Measurements from ENCODE around the gene RECK.

Gene RECK

GRCh38 chr9:36143245-36143641 lies 106.5 kb downstream of the RECK start:
- Histone ChIP-seq H3K27me3 (ENCODE audit: control insufficient read depth, insufficient read depth, low read length, poor library complexity, severe bottlenecking) (peaks cover 4% of the 10 kb centered on the region), H3K4me3 (ENCODE audit: insufficient read depth, low read depth, low read length) (no peak overlapping the region), H3K4me1 (ENCODE audit: control insufficient read depth, insufficient read depth, low read length) (peaks cover 3% of the 10 kb centered on the region), H3K9me3 (ENCODE audit: control insufficient read depth, low read length) (no peaks in the 10 kb centered on the region), H3K36me3 (ENCODE audit: control insufficient read depth, insufficient read depth, low read length) (peaks cover 8% of the 10 kb centered on the region), H3K27ac (ENCODE audit: insufficient read depth, low read depth, low read length, poor library complexity, severe bottlenecking) (no peak overlapping the region)
- WGBS, 2 experiments = 91 to 94% methylated on average over 13 of the region's 13 CpGs

GRCh38 chr9:36144309-36145232 lies 107.9 kb downstream of the RECK start:
- Histone ChIP-seq H3K36me3 (ENCODE audit: control insufficient read depth, insufficient read depth, low read length) (peaks cover 8% of the 10 kb centered on the region), H3K9me3 (ENCODE audit: control insufficient read depth, low read length) (no peaks in the 10 kb centered on the region), H3K27me3 (ENCODE audit: control insufficient read depth, insufficient read depth, low read length, poor library complexity, severe bottlenecking) (no peaks in the 10 kb centered on the region), H3K27ac (ENCODE audit: insufficient read depth, low read depth, low read length, poor library complexity, severe bottlenecking) (no peak overlapping the region), H3K4me1 (ENCODE audit: control insufficient read depth, insufficient read depth, low read length) (peaks cover 3% of the 10 kb centered on the region), H3K4me3 (ENCODE audit: insufficient read depth, low read depth, low read length) (no peak overlapping the region)
- WGBS, 2 experiments = 93 to 95% methylated on average over 12 of the region's 12 CpGs

- H3K36me3 ChIP-seq (ENCODE audit: control insufficient read depth, insufficient read depth, low read length) = peaks cover 8% of the 10 kb centered on the region
- H3K9me3 ChIP-seq (ENCODE audit: control insufficient read depth, low read length) = no peaks in the 10 kb centered on the region
- peaks cover 3% of the 10 kb centered on the region for H3K4me1 ChIP-seq (ENCODE audit: control insufficient read depth, insufficient read depth, low read length)
- no peaks in the 10 kb centered on the region for H3K27me3 ChIP-seq (ENCODE audit: control insufficient read depth, insufficient read depth, low read length, poor library complexity, severe bottlenecking)
- WGBS, 2 experiments = 95 to 97% methylated on average over 4 of the region's 4 CpGs
- H3K4me3 ChIP-seq (ENCODE audit: insufficient read depth, low read depth, low read length) = no peak overlapping the region
- no peak overlapping the region for H3K27ac ChIP-seq (ENCODE audit: insufficient read depth, low read depth, low read length, poor library complexity, severe bottlenecking)
These were observed 109.3 kb downstream of the RECK start for GRCh38 chr9:36145970-36146369.

GRCh38 chr9:36146651-36147050 lies 109.9 kb downstream of the RECK start:
- 89 to 90% methylated on average over 10 of the region's 10 CpGs for WGBS, 2 experiments
- Histone ChIP-seq H3K9me3 (ENCODE audit: control insufficient read depth, low read length) (no peaks in the 10 kb centered on the region), H3K36me3 (ENCODE audit: control insufficient read depth, insufficient read depth, low read length) (peaks cover 8% of the 10 kb centered on the region), H3K27ac (ENCODE audit: insufficient read depth, low read depth, low read length, poor library complexity, severe bottlenecking) (no peak overlapping the region), H3K4me1 (ENCODE audit: control insufficient read depth, insufficient read depth, low read length) (no peaks in the 10 kb centered on the region), H3K4me3 (ENCODE audit: insufficient read depth, low read depth, low read length) (no peak overlapping the region), H3K27me3 (ENCODE audit: control insufficient read depth, insufficient read depth, low read length, poor library complexity, severe bottlenecking) (no peaks in the 10 kb centered on the region)

GRCh38 chr9:36147441-36148175 lies 110.9 kb downstream of the RECK start:
- peaks cover 8% of the 10 kb centered on the region for H3K36me3 ChIP-seq (ENCODE audit: control insufficient read depth, insufficient read depth, low read length)
- H3K4me1 ChIP-seq (ENCODE audit: control insufficient read depth, insufficient read depth, low read length) = no peaks in the 10 kb centered on the region
- H3K27me3 ChIP-seq (ENCODE audit: control insufficient read depth, insufficient read depth, low read length, poor library complexity, severe bottlenecking) = no peaks in the 10 kb centered on the region
- H3K9me3 ChIP-seq (ENCODE audit: control insufficient read depth, low read length) = no peaks in the 10 kb centered on the region
- WGBS, 2 experiments = 93 to 94% methylated on average over 14 of the region's 14 CpGs
- no peak overlapping the region for H3K27ac ChIP-seq (ENCODE audit: insufficient read depth, low read depth, low read length, poor library complexity, severe bottlenecking)
- no peak overlapping the region for H3K4me3 ChIP-seq (ENCODE audit: insufficient read depth, low read depth, low read length)

GRCh38 chr9:36148311-36149051 lies 111.8 kb downstream of the RECK start:
- WGBS, 2 experiments = 91 to 92% methylated on average over 14 of the region's 14 CpGs
- no peak overlapping the region for H3K4me3 ChIP-seq (ENCODE audit: insufficient read depth, low read depth, low read length)
- H3K9me3 ChIP-seq (ENCODE audit: control insufficient read depth, low read length) = no peaks in the 10 kb centered on the region
- peaks cover 8% of the 10 kb centered on the region for H3K36me3 ChIP-seq (ENCODE audit: control insufficient read depth, insufficient read depth, low read length)
- H3K4me1 ChIP-seq (ENCODE audit: control insufficient read depth, insufficient read depth, low read length) = no peaks in the 10 kb centered on the region
- H3K27ac ChIP-seq (ENCODE audit: insufficient read depth, low read depth, low read length, poor library complexity, severe bottlenecking) = no peak overlapping the region
- no peaks in the 10 kb centered on the region for H3K27me3 ChIP-seq (ENCODE audit: control insufficient read depth, insufficient read depth, low read length, poor library complexity, severe bottlenecking)

GRCh38 chr9:36149197-36149596 lies 112.5 kb downstream of the RECK start:
- Histone ChIP-seq H3K9me3 (ENCODE audit: control insufficient read depth, low read length) (no peaks in the 10 kb centered on the region), H3K27ac (ENCODE audit: insufficient read depth, low read depth, low read length, poor library complexity, severe bottlenecking) (no peak overlapping the region), H3K27me3 (ENCODE audit: control insufficient read depth, insufficient read depth, low read length, poor library complexity, severe bottlenecking) (no peaks in the 10 kb centered on the region), H3K36me3 (ENCODE audit: control insufficient read depth, insufficient read depth, low read length) (peaks cover 4% of the 10 kb centered on the region), H3K4me3 (ENCODE audit: insufficient read depth, low read depth, low read length) (no peak overlapping the region), H3K4me1 (ENCODE audit: control insufficient read depth, insufficient read depth, low read length) (no peaks in the 10 kb centered on the region)
- WGBS, 2 experiments = 88 to 89% methylated on average over 4 of the region's 4 CpGs

- Histone ChIP-seq H3K27ac (ENCODE audit: insufficient read depth, low read depth, low read length, poor library complexity, severe bottlenecking) (no peak overlapping the region), H3K4me3 (ENCODE audit: insufficient read depth, low read depth, low read length) (no peak overlapping the region), H3K4me1 (ENCODE audit: control insufficient read depth, insufficient read depth, low read length) (peaks cover 3% of the 10 kb centered on the region), H3K36me3 (ENCODE audit: control insufficient read depth, insufficient read depth, low read length) (no peaks in the 10 kb centered on the region), H3K27me3 (ENCODE audit: control insufficient read depth, insufficient read depth, low read length, poor library complexity, severe bottlenecking) (no peaks in the 10 kb centered on the region), H3K9me3 (ENCODE audit: control insufficient read depth, low read length) (no peaks in the 10 kb centered on the region)
- WGBS, 2 experiments = 90 to 93% methylated on average over 4 of the region's 4 CpGs
These were observed 114.0 kb downstream of the RECK start for GRCh38 chr9:36150574-36151315.

- H3K27ac ChIP-seq (ENCODE audit: insufficient read depth, low read depth, low read length, poor library complexity, severe bottlenecking) = no peak overlapping the region
- no peaks in the 10 kb centered on the region for H3K27me3 ChIP-seq (ENCODE audit: control insufficient read depth, insufficient read depth, low read length, poor library complexity, severe bottlenecking)
- no peak overlapping the region for H3K4me3 ChIP-seq (ENCODE audit: insufficient read depth, low read depth, low read length)
- peaks cover 6% of the 10 kb centered on the region for H3K36me3 ChIP-seq (ENCODE audit: control insufficient read depth, insufficient read depth, low read length)
- 91 to 95% methylated on average over 14 of the region's 14 CpGs for WGBS, 2 experiments
- H3K4me1 ChIP-seq (ENCODE audit: control insufficient read depth, insufficient read depth, low read length) = peaks cover 3% of the 10 kb centered on the region
- no peaks in the 10 kb centered on the region for H3K9me3 ChIP-seq (ENCODE audit: control insufficient read depth, low read length)
These were observed 114.8 kb downstream of the RECK start for GRCh38 chr9:36151316-36152210.

All from ectodermal cell (in vitro differentiated cells).